CD14-positive monocyte (primary cell): ENCODE measurements around the gene MYB. TPM values are rescaled to one million over a fixed set of nuclear protein-coding genes. Genes with fewer than 3 reads are reported as not detected.

ENCODE experiments used
- DNase-seq, 3 donors: peaks; one replicate each; pipeline ENCODE4 v3.0.0-alpha.2; 2011 to 2022
- H2AFZ ChIP-seq: 2 replicates; pipeline ENCODE4 v1.6.0; 2012; ENCODE audit warnings: mild to moderate bottlenecking, low read depth, low read length, inconsistent platforms; ENCODE audit not compliant: insufficient read depth, poor library complexity, severe bottlenecking
- H3K27ac ChIP-seq, 2 donors: 1 replicate in 1 of 2; 2 replicates in 1 of 2; pipeline ENCODE4 v1.5.1; 2012 to 2013; ENCODE audit warnings: low read length in 2 of 2, control low read depth in 1 of 2, inconsistent platforms in 1 of 2, low read depth in 1 of 2, mild to moderate bottlenecking in 1 of 2
- H3K27me3 ChIP-seq, 2 donors: one replicate each; pipeline versions ENCODE4 v1.6.0 to v1.6.1; 2011 to 2013; ENCODE audit warnings: low read length in 2 of 2; ENCODE audit not compliant: control insufficient read depth in 2 of 2, insufficient read depth in 2 of 2
- H3K36me3 ChIP-seq, 2 donors: replicated peaks in 1 of 2; 1 replicate in 1 of 2; 2 replicates in 1 of 2; pipeline versions ENCODE4 v1.5.1 to v1.6.1; 2012 to 2013; ENCODE audit warnings: low read length in 2 of 2, control low read depth in 1 of 2, inconsistent platforms in 1 of 2, mild to moderate bottlenecking in 1 of 2; ENCODE audit not compliant: insufficient read depth in 2 of 2, control insufficient read depth in 1 of 2
- H3K4me1 ChIP-seq, 2 donors: 1 replicate in 1 of 2; 2 replicates in 1 of 2; pipeline versions ENCODE4 v1.5.1 to v1.6.1; 2012 to 2013; ENCODE audit warnings: low read length in 2 of 2, control low read depth in 1 of 2, inconsistent platforms in 1 of 2, mild to moderate bottlenecking in 1 of 2, moderate library complexity in 1 of 2; ENCODE audit not compliant: insufficient read depth in 2 of 2, control insufficient read depth in 1 of 2
- H3K4me2 ChIP-seq: replicated peaks from 2 replicates; pipeline ENCODE3; 2012; ENCODE audit warnings: low read length, moderate library complexity, mild to moderate bottlenecking; ENCODE audit not compliant: poor library complexity, severe bottlenecking; ENCODE audit errors: extremely low read depth
- H3K4me3 ChIP-seq, 3 experiments: fragments of 200-600 bp in 1 of 3; sonication (generic) in 1 of 3; replicated peaks in 1 of 3; 1 replicate in 2 of 3; 2 replicates in 1 of 3; pipeline ENCODE4 v1.5.1; 2011 to 2013; ENCODE audit warnings: low read length in 3 of 3, mild to moderate bottlenecking in 3 of 3, control low read depth in 2 of 3, low read depth in 2 of 3, inconsistent platforms in 1 of 3, moderate library complexity in 1 of 3
- H3K79me2 ChIP-seq: 2 replicates; pipeline ENCODE4 v1.6.0; 2012; ENCODE audit warnings: mild to moderate bottlenecking, control low read depth, inconsistent platforms, low read length, moderate library complexity; ENCODE audit not compliant: insufficient read depth
- H3K9ac ChIP-seq: 2 replicates; pipeline ENCODE4 v1.6.0; 2017; ENCODE audit warnings: low read length, mild to moderate bottlenecking; ENCODE audit not compliant: insufficient read depth, poor library complexity, severe bottlenecking
- H3K9me3 ChIP-seq, 2 donors: replicated peaks in 1 of 2; 1 replicate in 1 of 2; 2 replicates in 1 of 2; pipeline versions ENCODE4 v1.5.1 to v1.6.1; 2012 to 2013; ENCODE audit warnings: low read length in 2 of 2, control low read depth in 1 of 2; ENCODE audit not compliant: control insufficient read depth in 1 of 2, insufficient read depth in 1 of 2
- H4K20me1 ChIP-seq: 2 replicates; pipeline ENCODE4 v1.6.0; 2012; ENCODE audit warnings: mild to moderate bottlenecking, low read length, control low read depth, moderate library complexity; ENCODE audit not compliant: insufficient read depth
- H3K27ac Mint-ChIP-seq, 7 donors: one replicate each; pipeline ENCODE4 v1.8.0; 2020; ENCODE audit warnings: mild to moderate bottlenecking in 7 of 7, mixed read lengths in 7 of 7, moderate library complexity in 6 of 7, inconsistent platforms in 2 of 7
- H3K27me3 Mint-ChIP-seq, 3 donors: one replicate each; pipeline ENCODE4 v1.8.0; 2021 to 2022; ENCODE audit warnings: low read depth in 3 of 3, mild to moderate bottlenecking in 3 of 3, mixed read lengths in 3 of 3, moderate library complexity in 3 of 3, inconsistent platforms in 1 of 3
- H3K36me3 Mint-ChIP-seq, 2 donors: one replicate each; pipeline ENCODE4 v1.8.0; 2020; ENCODE audit warnings: mixed read lengths in 2 of 2, inconsistent platforms in 1 of 2, mild to moderate bottlenecking in 1 of 2
- H3K4me1 Mint-ChIP-seq: one replicate; pipeline ENCODE4 v1.8.0; 2020; ENCODE audit warnings: mild to moderate bottlenecking, mixed read lengths
- H3K4me3 Mint-ChIP-seq, 2 donors: one replicate each; pipeline ENCODE4 v1.8.0; 2020; ENCODE audit warnings: mild to moderate bottlenecking in 2 of 2, mixed read lengths in 2 of 2, moderate library complexity in 1 of 2
- H3K9me3 Mint-ChIP-seq, 7 donors: one replicate each; pipeline ENCODE4 v1.8.0; 2020 to 2022; ENCODE audit warnings: mixed read lengths in 7 of 7, mild to moderate bottlenecking in 6 of 7, moderate library complexity in 6 of 7, inconsistent platforms in 2 of 7
- CTCF ChIP-seq: fragments of 200-600 bp; IDR thresholded peaks from one replicate; pipeline ENCODE4 v1.8.0; 2022; ENCODE audit warnings: antibody characterized with exemption, mild to moderate bottlenecking
- WGBS: methylation state at CpG from one replicate; pipeline ENCODE4 v1.1.5; 2013; ENCODE audit warnings: missing lambda C conversion rate; ENCODE audit not compliant: insufficient coverage; 5-methylcytosine and 5-hydroxymethylcytosine counted together
- intact Hi-C, 2 donors: fragments of 100-400 bp; cut with micrococcal nuclease; formaldehyde crosslinking; loops; one replicate each; pipeline versions ENCODE4 v1.15.0 to v1.15.1; 2023
- polyA plus RNA-seq, 3 donors: library from polyadenylated mRNA; depleted of rRNA in 1 of 3; unstranded in 2 of 3; stranded (reverse) in 1 of 3; fragments of 300-500 nt in 2 of 3; fragments of >200 nt in 1 of 3; fragmentation: Illumina TruSeq in 2 of 3; gene quantifications; 1 replicate in 2 of 3; 2 replicates in 1 of 3; pipeline ENCODE4 v1.2.3, GENCODE V29; 2012 to 2021

Gene MYB
- polyA plus RNA-seq, 3 donors: 1.5 to 2.2 (median 1.7) TPM

GRCh38 chr6:135215160-135215559 lies 34.1 kb downstream of the MYB start:
- no peak for DNase-seq
- Histone ChIP-seq H2AFZ (no peak overlapping the region), H3K9me3 (no peaks in the 10 kb centered on the region), H3K4me3 (no peak overlapping the region), H3K4me2 (no peak overlapping the region), H3K4me1 (peaks cover 4 to 5% of the 10 kb centered on the region in 2 donors), H4K20me1 (no peaks in the 10 kb centered on the region), H3K27ac (peak overlapping the region in 1 of 2 donors; percentile 47), H3K9ac (no peak overlapping the region), H3K27me3 (no peaks in the 10 kb centered on the region), H3K79me2 (peaks cover 57% of the 10 kb centered on the region), H3K36me3 (peaks cover 32 to 76% of the 10 kb centered on the region in 2 donors)
- peaks cover 46 to 69% of the 10 kb centered on the region in 2 donors for H3K36me3 Mint-ChIP-seq
- no CpG with 5 or more reads among the region's 3 CpGs for WGBS
- intact Hi-C loops: no loop called here
- H3K4me1 Mint-ChIP-seq: peaks cover 23% of the 10 kb centered on the region
- peak overlapping the region in 2 of 7 donors; percentile 52 to 76 for H3K27ac Mint-ChIP-seq
- H3K27me3 Mint-ChIP-seq: peaks cover 0 to 1% (median 0%) of the 10 kb centered on the region in 3 donors
- no peaks in the 10 kb centered on the region for H3K9me3 Mint-ChIP-seq
- TF ChIP-seq CTCF: no peak
- no peak overlapping the region for H3K4me3 Mint-ChIP-seq

DNA sequence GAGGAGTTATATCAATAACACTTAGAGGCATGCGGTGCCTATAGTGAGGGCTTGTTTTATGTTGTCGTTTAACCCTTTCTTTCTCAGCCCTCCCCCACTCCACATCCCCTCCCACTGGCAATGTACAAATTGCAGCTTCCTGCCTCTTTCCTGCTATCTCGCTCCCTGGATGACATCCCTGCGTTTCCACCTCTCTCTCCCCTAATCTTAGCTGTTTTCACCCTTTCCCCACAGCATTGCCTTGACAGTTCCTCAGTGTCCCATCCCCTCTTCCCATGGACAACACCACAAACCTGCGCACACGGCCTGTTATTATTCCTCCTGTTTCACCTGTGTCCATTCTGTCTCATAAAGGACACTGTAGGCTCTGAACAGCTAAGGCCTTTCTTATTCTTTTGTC lies 34.5 kb downstream of the MYB start:
- Mint-ChIP-seq H3K27me3 (peaks cover 0 to 1% (median 0%) of the 10 kb centered on the region in 3 donors), H3K4me1 (peaks cover 19% of the 10 kb centered on the region), H3K27ac (peak overlapping the region in 3 of 7 donors; percentile 11 to 76 (median 56)), H3K36me3 (peaks cover 46 to 70% of the 10 kb centered on the region in 2 donors), H3K4me3 (no peak overlapping the region), H3K9me3 (no peaks in the 10 kb centered on the region)
- peaks cover 32 to 80% of the 10 kb centered on the region in 2 donors for H3K36me3 ChIP-seq
- no peaks in the 10 kb centered on the region for H3K27me3 ChIP-seq
- H3K9me3 ChIP-seq: no peaks in the 10 kb centered on the region
- no peaks in the 10 kb centered on the region for H4K20me1 ChIP-seq
- TF ChIP-seq CTCF: no peak
- WGBS: 83% methylated on average over 4 of the region's 6 CpGs
- H3K27ac ChIP-seq: peak overlapping the region in 1 of 2 donors; percentile 47
- no peak overlapping the region for H3K4me2 ChIP-seq
- intact Hi-C loops: no loop called here
- H2AFZ ChIP-seq: no peak overlapping the region
- no peak overlapping the region for H3K9ac ChIP-seq
- peaks cover 53% of the 10 kb centered on the region for H3K79me2 ChIP-seq
- H3K4me3 ChIP-seq: no peak overlapping the region
- DNase-seq: no peak
- peaks cover under 1% of the 10 kb centered on the region in 2 donors for H3K4me1 ChIP-seq
